H9 (cell line): ENCODE measurements around the gene CREB3L2. TPM values are rescaled to one million over a fixed set of nuclear protein-coding genes. Genes with fewer than 3 reads are reported as not detected.

ENCODE experiments used
- DNase-seq: peaks from one replicate; pipeline ENCODE4 v3.0.0-alpha.2; 2017
- H2AFZ ChIP-seq: one replicate; pipeline ENCODE4 v1.6.1; 2013; ENCODE audit warnings: mild to moderate bottlenecking, low read length, control low read depth, moderate library complexity
- H2AK5ac ChIP-seq: 2 replicates; pipeline ENCODE4 v1.6.1; 2013; ENCODE audit warnings: low read length, control low read depth, mixed read lengths; ENCODE audit not compliant: insufficient read length
- H2BK120ac ChIP-seq: one replicate; pipeline ENCODE4 v1.6.1; 2013; ENCODE audit warnings: low read depth, mild to moderate bottlenecking, low read length, control low read depth, inconsistent platforms; ENCODE audit not compliant: poor library complexity, severe bottlenecking
- H2BK12ac ChIP-seq: 2 replicates; pipeline ENCODE4 v1.6.1; 2013; ENCODE audit warnings: low read length, control low read depth, mixed read lengths, low read depth; ENCODE audit not compliant: insufficient read length
- H2BK15ac ChIP-seq: 2 replicates; pipeline ENCODE4 v1.6.1; 2013; ENCODE audit warnings: low read depth, low read length, control low read depth
- H2BK20ac ChIP-seq: one replicate; pipeline ENCODE4 v1.6.1; 2013; ENCODE audit warnings: low read depth, mild to moderate bottlenecking, low read length, control low read depth, inconsistent platforms; ENCODE audit not compliant: poor library complexity, severe bottlenecking
- H2BK5ac ChIP-seq: 2 replicates; pipeline ENCODE4 v1.6.1; 2013; ENCODE audit warnings: low read length, control low read depth, mixed read lengths; ENCODE audit not compliant: insufficient read length
- H3K14ac ChIP-seq: 2 replicates; pipeline ENCODE4 v1.6.1; 2013; ENCODE audit warnings: low read length, control low read depth; ENCODE audit not compliant: insufficient read depth
- H3K18ac ChIP-seq: 2 replicates; pipeline ENCODE4 v1.6.1; 2013; ENCODE audit warnings: low read depth, mild to moderate bottlenecking, mixed read lengths, low read length, control low read depth; ENCODE audit not compliant: insufficient read length
- H3K23ac ChIP-seq: 2 replicates; pipeline ENCODE4 v1.6.1; 2013; ENCODE audit warnings: low read length, control low read depth, mixed read lengths, low read depth; ENCODE audit not compliant: insufficient read length
- H3K23me2 ChIP-seq: 2 replicates; pipeline ENCODE4 v1.6.1; 2013; ENCODE audit warnings: low read depth, mild to moderate bottlenecking, mixed read lengths, low read length, control low read depth; ENCODE audit not compliant: insufficient read length, poor library complexity, severe bottlenecking
- H3K27ac ChIP-seq: 2 replicates; pipeline ENCODE4 v1.5.1; 2013; ENCODE audit warnings: low read length, control low read depth, mixed read lengths, low read depth; ENCODE audit not compliant: insufficient read length
- H3K27me3 ChIP-seq: 2 replicates; pipeline ENCODE4 v1.6.1; 2013; ENCODE audit warnings: low read length, control low read depth, inconsistent platforms; ENCODE audit not compliant: insufficient read depth
- H3K4ac ChIP-seq: 2 replicates; pipeline ENCODE4 v1.6.1; 2013; ENCODE audit warnings: low read depth, mild to moderate bottlenecking, control low read depth, inconsistent platforms, low read length, moderate library complexity
- H3K4me1 ChIP-seq: 2 replicates; pipeline ENCODE4 v1.6.1; 2013; ENCODE audit warnings: low read length, control low read depth, inconsistent platforms; ENCODE audit not compliant: insufficient read depth
- H3K4me2 ChIP-seq: 2 replicates; pipeline ENCODE4 v1.6.1; 2013; ENCODE audit warnings: low read length, control low read depth, mixed read lengths; ENCODE audit not compliant: insufficient read length, insufficient read depth
- H3K56ac ChIP-seq: 2 replicates; pipeline ENCODE4 v1.6.1; 2013; ENCODE audit warnings: low read depth, mild to moderate bottlenecking, mixed read lengths, low read length, control low read depth; ENCODE audit not compliant: insufficient read length
- H3K79me1 ChIP-seq: 2 replicates; pipeline ENCODE4 v1.6.1; 2013; ENCODE audit warnings: low read depth, mild to moderate bottlenecking, moderate library complexity, low read length, control low read depth, inconsistent platforms; ENCODE audit not compliant: insufficient read depth, poor library complexity, severe bottlenecking
- H3K79me2 ChIP-seq: 2 replicates; pipeline ENCODE4 v1.6.1; 2013; ENCODE audit warnings: low read length, control low read depth, inconsistent platforms; ENCODE audit not compliant: insufficient read depth
- H3K9ac ChIP-seq: 2 replicates; pipeline ENCODE4 v1.6.1; 2013; ENCODE audit warnings: low read length, control low read depth, mixed read lengths; ENCODE audit not compliant: insufficient read length; ENCODE audit errors: extremely low read depth
- H3K9me3 ChIP-seq: one replicate; pipeline ENCODE4 v1.6.1; 2013; ENCODE audit warnings: low read depth, low read length, inconsistent platforms; ENCODE audit not compliant: control insufficient read depth
- H3T11ph ChIP-seq: one replicate; pipeline ENCODE4 v1.6.1; 2013; ENCODE audit warnings: mild to moderate bottlenecking, low read length, control low read depth, inconsistent platforms
- H4K20me1 ChIP-seq: one replicate; pipeline ENCODE4 v1.6.1; 2013; ENCODE audit not compliant: control insufficient read depth, insufficient read length, insufficient read depth
- H4K5ac ChIP-seq: 2 replicates; pipeline ENCODE4 v1.6.1; 2013; ENCODE audit warnings: low read depth, mild to moderate bottlenecking, mixed read lengths, low read length, control low read depth; ENCODE audit not compliant: insufficient read length
- H4K8ac ChIP-seq: replicated peaks from 2 replicates; pipeline ENCODE4 v1.6.1; 2013; ENCODE audit warnings: low read length, control low read depth, mixed read lengths, low read depth; ENCODE audit not compliant: insufficient read length
- H4K91ac ChIP-seq: 2 replicates; pipeline ENCODE4 v1.6.1; 2013; ENCODE audit warnings: low read depth, mild to moderate bottlenecking, moderate library complexity, mixed read lengths, low read length, control low read depth; ENCODE audit not compliant: insufficient read length
- H3K27ac Mint-ChIP-seq, 3 experiments: 2 replicates in 2 of 3; 3 replicates in 1 of 3; pipeline ENCODE4 v1.8.0; 2020 to 2021; ENCODE audit warnings: mixed read lengths in 3 of 3, mild to moderate bottlenecking in 1 of 3, moderate library complexity in 1 of 3
- H3K27me3 Mint-ChIP-seq: 2 replicates; pipeline ENCODE4 v1.8.0; 2021; ENCODE audit warnings: low read depth, mild to moderate bottlenecking, moderate library complexity, mixed read lengths
- H3K36me3 Mint-ChIP-seq, 3 experiments: 2 replicates in 2 of 3; 3 replicates in 1 of 3; pipeline ENCODE4 v1.8.0; 2020 to 2021; ENCODE audit warnings: low read depth in 3 of 3, mixed read lengths in 3 of 3; ENCODE audit not compliant: insufficient read depth in 1 of 3
- H3K4me1 Mint-ChIP-seq, 2 experiments: 2 replicates each; pipeline ENCODE4 v1.8.0; 2020; ENCODE audit warnings: mixed read lengths in 2 of 2
- H3K4me3 Mint-ChIP-seq, 2 experiments: 2 replicates in 1 of 2; 3 replicates in 1 of 2; pipeline ENCODE4 v1.8.0; 2020 to 2021; ENCODE audit warnings: mild to moderate bottlenecking in 2 of 2, mixed read lengths in 2 of 2, moderate library complexity in 1 of 2
- H3K9me3 Mint-ChIP-seq, 2 experiments: 2 replicates in 1 of 2; 3 replicates in 1 of 2; pipeline ENCODE4 v1.8.0; 2020; ENCODE audit warnings: mild to moderate bottlenecking in 2 of 2, mixed read lengths in 2 of 2, moderate library complexity in 1 of 2
- CTCF ChIP-seq: fragments of 200-600 bp; sonication (generic); conservative IDR thresholded peaks from 3 replicates; pipeline ENCODE4 v1.8.0; 2021; ENCODE audit warnings: antibody characterized with exemption, mild to moderate bottlenecking
- WGBS: extraction: QIAGEN DNeasy Blood & Tissue Kit; methylation state at CpG from one replicate; pipeline ENCODE4 v1.1.7; 2013; ENCODE audit warnings: missing lambda C conversion rate, low lambda C conversion rate, mixed read lengths; ENCODE audit not compliant: insufficient read length; ENCODE audit errors: extremely low coverage; 5-methylcytosine and 5-hydroxymethylcytosine counted together
- total RNA-seq: library from RNA; stranded (reverse); gene quantifications from 2 replicates; pipeline ENCODE4 v1.2.1, GENCODE V29; 2021

CREB3L2 gene
- total RNA-seq, 1 experiment from 2014 or later, result 60.7 TPM

- no peaks in the 10 kb centered on the region for H3K23me2 ChIP-seq
- H3T11ph ChIP-seq, result no peak overlapping the region
- no peak overlapping the region for H2AFZ ChIP-seq
- no CpG with 5 or more reads among the region's 4 CpGs for WGBS
- no peaks in the 10 kb centered on the region for H3K9me3 ChIP-seq
- no peak overlapping the region for H3K14ac ChIP-seq
- H3K27me3 Mint-ChIP-seq, result peaks cover 2% of the 10 kb centered on the region; the same call in 1 of the 2 replicates
- no peak overlapping the region for H2BK20ac ChIP-seq
- no peak overlapping the region for H3K18ac ChIP-seq
- H3K27ac ChIP-seq, result no peak overlapping the region
- no peak overlapping the region for H3K56ac ChIP-seq
- H3K4me2 ChIP-seq, result no peak overlapping the region
- DNase-seq, result no peak
- no peak overlapping the region for H3K9ac ChIP-seq
- no peaks in the 10 kb centered on the region for H4K20me1 ChIP-seq
- H3K36me3 Mint-ChIP-seq, result peaks cover 25 to 62% (median 50%) of the 10 kb centered on the region in 3 experiments
- no peaks in the 10 kb centered on the region; a peak in 1 of 5 replicates for H3K9me3 Mint-ChIP-seq
- H3K27ac Mint-ChIP-seq, result no peak overlapping the region
- H2BK15ac ChIP-seq, result no peak overlapping the region
- peaks cover 3% of the 10 kb centered on the region; the same call in 1 of the 2 replicates for H3K4me1 ChIP-seq
- no peak overlapping the region for H2BK120ac ChIP-seq
- H3K79me1 ChIP-seq, result no peaks in the 10 kb centered on the region
- H3K23ac ChIP-seq, result no peak overlapping the region
- peaks cover 12 to 17% of the 10 kb centered on the region in 2 experiments for H3K4me1 Mint-ChIP-seq
- no peaks in the 10 kb centered on the region for H3K79me2 ChIP-seq
- H2BK12ac ChIP-seq, result no peak overlapping the region
- no peak overlapping the region for H2BK5ac ChIP-seq
- no peak overlapping the region for H4K91ac ChIP-seq
- H3K4ac ChIP-seq, result no peak overlapping the region
- H4K8ac ChIP-seq, result no peak overlapping the region
- H4K5ac ChIP-seq, result no peak overlapping the region
- H3K27me3 ChIP-seq, result no peaks in the 10 kb centered on the region
- no peak for TF ChIP-seq CTCF
- no peak overlapping the region for H2AK5ac ChIP-seq
- no peak overlapping the region for H3K4me3 Mint-ChIP-seq
Measured at GRCh38 chr7:137891016-137891655, 110.8 kb downstream of the CREB3L2 start.
